Measurements from ENCODE around the gene CCL28.

- no peak for TF ChIP-seq CTCF (IDR thresholded peaks at IDR 0.05)
- TF ChIP-seq POLR2A (IDR thresholded peaks at IDR 0.05): no peak
- no peak for TF ChIP-seq POLR2AphosphoS5 (IDR thresholded peaks at IDR 0.05)
- TF ChIP-seq EP300 (IDR thresholded peaks at IDR 0.05): no peak
These were observed 1.8 kb downstream of the CCL28 start for GRCh38 chr5:43410414-43410813.
